Sigmoid colon (tissue), 7 donors: ENCODE data around the gene ITGAD. TPM values are rescaled to one million over a fixed set of nuclear protein-coding genes. Genes with fewer than 3 reads are reported as not detected.

ENCODE experiments used
- DNase-seq: peaks from one replicate; pipeline ENCODE4 v3.0.0-alpha.2; 2019
- H3K27ac ChIP-seq, 4 donors: fragments of 200-600 bp; sonication (generic); one replicate each; pipeline ENCODE4 v1.5.1; 2016 to 2019; ENCODE audit warnings: mild to moderate bottlenecking in 1 of 4
- H3K27me3 ChIP-seq, 3 donors: fragments of 200-600 bp; sonication (generic); one replicate each; pipeline ENCODE4 v1.5.1; 2019; ENCODE audit warnings: mild to moderate bottlenecking in 1 of 3
- H3K36me3 ChIP-seq, 4 donors: fragments of 200-600 bp; sonication (generic); one replicate each; pipeline ENCODE4 v1.5.1; 2016 to 2019
- H3K4me1 ChIP-seq, 4 donors: fragments of 200-600 bp; sonication (generic); one replicate each; pipeline ENCODE4 v1.5.1; 2017 to 2019
- H3K4me3 ChIP-seq, 4 donors: fragments of 200-600 bp; sonication (generic); one replicate each; pipeline ENCODE4 v1.5.1; 2017 to 2019; ENCODE audit warnings: mild to moderate bottlenecking in 2 of 4, moderate library complexity in 1 of 4
- H3K9me3 ChIP-seq, 4 donors: fragments of 200-600 bp in 3 of 4; sonication (generic) in 3 of 4; one replicate each; pipeline versions ENCODE4 v1.5.1 to v1.6.1; 2013 to 2019
- EP300 ChIP-seq, 4 donors: sonication (generic); formaldehyde crosslinking; IDR thresholded peaks; one replicate each; pipeline ENCODE4 v1.6.1; 2017; ENCODE audit warnings: antibody characterized with exemption in 4 of 4
- POLR2A ChIP-seq, 2 donors: fragments of 450-650 bp; IDR thresholded peaks; one replicate each; pipeline ENCODE4 v1.6.1; 2016; ENCODE audit warnings: antibody characterized with exemption in 2 of 2, mild to moderate bottlenecking in 2 of 2, moderate library complexity in 2 of 2
- POLR2AphosphoS5 ChIP-seq, 4 donors: sonication (generic); formaldehyde crosslinking; IDR thresholded peaks; one replicate each; pipeline ENCODE4 v1.6.1; 2017; ENCODE audit warnings: antibody characterized with exemption in 4 of 4
- WGBS, 2 donors: extraction: QIAGEN DNeasy Blood & Tissue Kit; methylation state at CpG; one replicate each; pipeline ENCODE4 v1.1.7; 2013; 5-methylcytosine and 5-hydroxymethylcytosine counted together
- intact Hi-C: fragments of 100-400 bp; cut with DNase I; formaldehyde crosslinking; loops from one replicate; pipeline ENCODE4 v1.15.1; 2023
- polyA plus RNA-seq, 3 donors: library from polyadenylated mRNA; stranded (reverse); fragments of 200-250 nt; gene quantifications; one replicate each; pipeline ENCODE4 v1.2.3, GENCODE V29; 2013
- total RNA-seq, 4 donors: library from RNA; depleted of rRNA; stranded (reverse); fragments of >200 nt; gene quantifications; one replicate each; pipeline ENCODE4 v1.1.0, GENCODE V29; 2016
- TF ChIP-seq, protein P1 (sequence below), 4 experiments: fragments of 450-650 bp in 3 of 4; fragments of 200-600 bp in 1 of 4; IDR thresholded peaks; one replicate each; pipeline ENCODE4 v1.5.1; 2016 to 2019; ENCODE audit warnings: antibody characterized with exemption in 4 of 4, mild to moderate bottlenecking in 3 of 4, moderate library complexity in 2 of 4
- donor health status: healthy with polysubstance abuse.
- donor health status: Bipolar disorder and iron deficiency.
- donor health status: healthy.

ITGAD gene
- total and polyA plus RNA-seq, 7 donors: 0.22 TPM; not detected in 6

DNA sequence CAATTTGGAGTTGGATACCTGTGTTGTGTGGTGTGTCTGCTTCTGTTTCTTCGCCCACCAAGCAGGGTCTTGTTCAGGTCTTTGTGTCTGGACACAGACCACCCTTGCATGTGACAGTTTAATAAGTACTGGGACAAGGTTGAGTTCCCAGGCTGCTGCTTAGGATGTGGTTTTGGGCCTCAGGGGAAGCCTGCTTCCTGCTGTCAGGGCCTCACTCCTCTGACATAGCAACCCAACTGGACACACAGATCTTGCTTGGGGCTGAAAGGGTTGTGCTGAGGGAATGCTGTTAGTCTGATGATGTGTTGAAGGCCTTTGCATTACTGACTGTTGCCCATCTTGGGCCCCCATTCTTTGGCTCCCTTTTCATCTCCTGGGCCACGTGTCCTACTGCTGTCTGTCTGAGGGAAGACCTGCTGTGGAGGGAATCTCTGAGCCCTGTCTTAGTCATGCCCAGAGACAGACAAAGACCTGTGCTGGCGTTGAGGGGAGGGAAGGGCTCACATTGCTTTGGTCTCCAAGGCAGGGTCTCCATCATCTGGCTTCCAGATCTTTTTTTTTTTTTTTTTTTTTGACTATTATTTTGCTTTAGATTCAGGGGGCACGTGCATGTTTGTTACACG, 74.1 kb downstream of the ITGAD start:
- peak; percentile 24 for DNase-seq
- no peak for TF ChIP-seq POLR2A (IDR thresholded peaks at IDR 0.05)
- Histone ChIP-seq H3K36me3 (peaks cover 12 to 51% (median 28%) of the 10 kb centered on the region in 4 donors), H3K9me3 (no peaks in the 10 kb centered on the region), H3K4me3 (no peak overlapping the region), H3K4me1 (peaks cover 0 to 15% (median 12%) of the 10 kb centered on the region in 4 donors), H3K27me3 (no peaks in the 10 kb centered on the region), H3K27ac (no peak overlapping the region)
- WGBS, 2 donors: 77 to 87% methylated on average over 5 of the region's 5 CpGs
- intact Hi-C loops: no loop called here

DNA sequence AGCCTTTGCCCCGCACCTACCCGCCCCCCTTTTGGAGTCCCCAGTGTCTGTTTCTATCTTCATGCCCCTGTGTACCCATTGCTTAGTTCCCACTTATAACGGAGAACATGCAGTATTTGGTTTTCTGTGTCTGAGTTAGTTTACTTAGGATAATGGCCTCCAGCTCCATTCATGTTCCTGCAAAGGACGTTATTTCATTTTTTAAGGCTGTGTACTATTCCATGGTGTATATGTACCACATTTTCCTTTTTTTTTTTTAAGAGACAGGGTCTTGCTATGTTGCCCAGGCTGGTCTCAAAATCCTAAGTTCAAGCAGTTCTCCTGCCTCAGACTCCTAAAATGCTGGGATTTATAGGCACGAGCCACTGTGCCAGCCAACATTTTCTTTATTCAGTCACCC, 74.7 kb downstream of the ITGAD start:
- Histone ChIP-seq H3K4me3 (no peak overlapping the region), H3K36me3 (peaks cover 12 to 45% (median 24%) of the 10 kb centered on the region in 4 donors), H3K27ac (no peak overlapping the region), H3K9me3 (no peaks in the 10 kb centered on the region), H3K4me1 (peaks cover 0 to 15% (median 12%) of the 10 kb centered on the region in 4 donors), H3K27me3 (no peaks in the 10 kb centered on the region)
- 83 to 95% methylated on average over 5 of the region's 5 CpGs for WGBS, 2 donors
- TF ChIP-seq, protein P1, sequence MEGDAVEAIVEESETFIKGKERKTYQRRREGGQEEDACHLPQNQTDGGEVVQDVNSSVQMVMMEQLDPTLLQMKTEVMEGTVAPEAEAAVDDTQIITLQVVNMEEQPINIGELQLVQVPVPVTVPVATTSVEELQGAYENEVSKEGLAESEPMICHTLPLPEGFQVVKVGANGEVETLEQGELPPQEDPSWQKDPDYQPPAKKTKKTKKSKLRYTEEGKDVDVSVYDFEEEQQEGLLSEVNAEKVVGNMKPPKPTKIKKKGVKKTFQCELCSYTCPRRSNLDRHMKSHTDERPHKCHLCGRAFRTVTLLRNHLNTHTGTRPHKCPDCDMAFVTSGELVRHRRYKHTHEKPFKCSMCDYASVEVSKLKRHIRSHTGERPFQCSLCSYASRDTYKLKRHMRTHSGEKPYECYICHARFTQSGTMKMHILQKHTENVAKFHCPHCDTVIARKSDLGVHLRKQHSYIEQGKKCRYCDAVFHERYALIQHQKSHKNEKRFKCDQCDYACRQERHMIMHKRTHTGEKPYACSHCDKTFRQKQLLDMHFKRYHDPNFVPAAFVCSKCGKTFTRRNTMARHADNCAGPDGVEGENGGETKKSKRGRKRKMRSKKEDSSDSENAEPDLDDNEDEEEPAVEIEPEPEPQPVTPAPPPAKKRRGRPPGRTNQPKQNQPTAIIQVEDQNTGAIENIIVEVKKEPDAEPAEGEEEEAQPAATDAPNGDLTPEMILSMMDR (IDR thresholded peaks at IDR 0.05): no peak
- no peak for TF ChIP-seq POLR2A (IDR thresholded peaks at IDR 0.05)
- TF ChIP-seq POLR2AphosphoS5 (IDR thresholded peaks at IDR 0.05): no peak
- no peak for TF ChIP-seq EP300 (IDR thresholded peaks at IDR 0.05)
- intact Hi-C loops: no loop called here
- no peak for DNase-seq

DNA sequence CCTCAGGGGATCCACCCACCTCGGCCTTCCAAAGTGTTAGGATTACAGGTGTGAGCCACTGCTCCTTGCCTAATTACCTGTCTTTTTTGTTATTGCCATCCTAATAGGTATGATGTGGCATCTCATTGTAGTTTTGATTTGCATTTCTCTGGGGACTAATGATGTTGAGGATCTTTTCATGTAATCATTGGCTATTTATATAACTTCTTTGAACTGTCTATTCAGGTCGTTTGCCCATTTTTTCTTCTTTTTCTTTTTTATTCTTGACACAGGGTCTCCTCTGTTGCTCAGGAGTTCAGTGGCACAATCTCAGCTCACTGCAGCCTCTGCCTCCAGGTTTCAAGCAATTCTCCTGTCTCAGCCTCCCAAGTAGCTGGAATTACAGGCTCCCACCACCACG, 77.5 kb downstream of the ITGAD start:
- no peaks in the 10 kb centered on the region for H3K9me3 ChIP-seq
- no peak for TF ChIP-seq POLR2AphosphoS5 (IDR thresholded peaks at IDR 0.05)
- TF ChIP-seq EP300 (IDR thresholded peaks at IDR 0.05): no peak
- TF ChIP-seq, protein P1 (IDR thresholded peaks at IDR 0.05): no peak
- TF ChIP-seq POLR2A (IDR thresholded peaks at IDR 0.05): no peak
- intact Hi-C loops: loop anchor here (1.0 to 10.0 kb wide), 2 partner anchors 10 to 244 kb away; a partner anchor contains a TSS
- peak overlapping the region in 1 of 4 donors; percentile 79 for H3K4me3 ChIP-seq
- H3K27me3 ChIP-seq: no peaks in the 10 kb centered on the region
- peaks cover 0 to 41% (median 38%) of the 10 kb centered on the region in 4 donors for H3K4me1 ChIP-seq
- DNase-seq: no peak
- 75 to 80% methylated on average over 3 of the region's 3 CpGs for whole genome bisulfite sequencing, 2 donors
- peak overlapping the region; percentile 98 to 99 (median 98) for H3K27ac ChIP-seq
- peaks cover 27 to 41% (median 36%) of the 10 kb centered on the region in 4 donors for H3K36me3 ChIP-seq

DNA sequence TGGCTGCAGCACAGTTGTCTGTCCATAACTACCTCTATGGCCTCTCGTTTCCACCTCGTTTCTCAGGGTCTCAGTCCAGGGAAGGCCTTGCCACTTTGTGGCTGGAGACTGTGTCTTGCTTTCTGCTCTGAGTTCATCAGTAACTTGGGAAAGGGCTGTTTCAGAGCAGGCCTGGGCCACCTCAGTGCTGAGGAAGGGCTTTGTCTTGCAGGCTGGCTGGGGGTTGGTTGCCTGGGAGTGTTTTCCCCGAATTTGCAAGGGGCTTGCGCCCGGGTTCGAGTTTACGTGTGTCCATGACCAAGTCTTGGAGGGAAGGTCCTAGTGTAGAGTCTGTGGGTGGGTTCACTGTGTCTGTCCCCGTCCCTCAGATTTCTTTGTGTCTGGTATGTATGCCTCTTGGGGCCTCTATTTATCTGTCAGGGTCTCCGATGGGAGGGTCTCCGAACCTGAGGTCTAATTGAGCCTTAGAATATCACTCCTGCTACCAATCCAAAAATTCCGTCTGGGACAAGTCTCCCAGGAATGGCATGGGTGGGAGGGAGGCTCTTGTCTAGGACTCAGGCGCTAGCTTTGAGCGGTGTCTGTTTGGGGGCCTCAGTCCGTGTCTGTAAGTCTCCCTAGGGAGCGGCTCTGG, 78.2 kb downstream of the ITGAD start:
- Histone ChIP-seq H3K9me3 (no peaks in the 10 kb centered on the region), H3K27me3 (no peaks in the 10 kb centered on the region), H3K36me3 (peaks cover 25 to 41% (median 37%) of the 10 kb centered on the region in 4 donors), H3K4me3 (peak overlapping the region; percentile 79 to 95 (median 90)), H3K4me1 (peaks cover 0 to 48% (median 45%) of the 10 kb centered on the region in 4 donors), H3K27ac (peak overlapping the region; percentile 98 to 99 (median 98))
- DNase-seq: no peak
- no peak for TF ChIP-seq POLR2A (IDR thresholded peaks at IDR 0.05)
- no peak for TF ChIP-seq EP300 (IDR thresholded peaks at IDR 0.05)
- TF ChIP-seq, protein P1 (IDR thresholded peaks at IDR 0.05): no peak
- TF ChIP-seq POLR2AphosphoS5 (IDR thresholded peaks at IDR 0.05): no peak
- 48 to 59% methylated on average over 15 of the region's 15 CpGs for WGBS, 2 donors
- intact Hi-C loops: loop anchor here (1.0 to 10.0 kb wide), 2 partner anchors 11 to 243 kb away; a partner anchor contains a TSS
